GM21526 (cell line): ENCODE data around the gene OR52N5.

ENCODE experiments used
- ATAC-seq: cut with Tn5 transposase; IDR thresholded peaks from one replicate; pipeline ENCODE4 v1.9.1; 2021; ENCODE audit warnings: moderate library complexity; ENCODE audit not compliant: unreplicated experiment, low FRiP score

OR52N5 gene

GRCh38 chr11:5726351-5726750 is 56.8 kb downstream of the OR52N5 start:
- ATAC-seq, result no peak
